Activated T-helper 1 cell treated with anti-CD3 and anti-CD28 coated beads, Interleukin-2, amount 50 U/mL, for 16 hours (primary cell): ENCODE results near the gene SLC25A48.

Source experiments
- DNase-seq, 2 donors: peaks; one replicate each; pipeline ENCODE4 v3.0.0-alpha.2; 2020; ENCODE audit warnings: low read depth in 1 of 2, low spot score in 1 of 2

SLC25A48 gene

GRCh38 chr5:135881244-135881643, 46.8 kb downstream of the SLC25A48 start:
- DNase-seq: no peak

GRCh38 chr5:135881819-135882218, 47.4 kb downstream of the SLC25A48 start:
- no peak for DNase-seq

DNA sequence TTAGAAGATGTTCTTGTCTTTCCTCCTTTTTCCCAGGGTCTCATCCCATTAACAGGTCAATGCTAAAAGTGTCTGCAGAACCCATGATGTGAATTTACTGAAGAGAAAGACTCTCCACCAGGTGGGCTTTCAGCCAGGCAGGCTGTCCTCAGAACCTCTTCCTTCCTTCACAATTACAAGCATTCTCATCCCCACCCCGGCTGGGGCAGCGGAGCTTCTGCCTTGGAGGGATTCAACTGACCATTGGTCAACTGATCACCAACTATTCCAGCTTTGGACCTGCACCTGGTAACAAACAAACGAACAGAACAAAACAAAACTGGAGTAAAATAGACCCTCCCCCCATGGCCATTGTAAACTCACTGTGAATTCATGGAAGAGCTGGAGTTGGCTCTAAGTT, 48.6 kb downstream of the SLC25A48 start:
- DNase-seq: no peak

DNA sequence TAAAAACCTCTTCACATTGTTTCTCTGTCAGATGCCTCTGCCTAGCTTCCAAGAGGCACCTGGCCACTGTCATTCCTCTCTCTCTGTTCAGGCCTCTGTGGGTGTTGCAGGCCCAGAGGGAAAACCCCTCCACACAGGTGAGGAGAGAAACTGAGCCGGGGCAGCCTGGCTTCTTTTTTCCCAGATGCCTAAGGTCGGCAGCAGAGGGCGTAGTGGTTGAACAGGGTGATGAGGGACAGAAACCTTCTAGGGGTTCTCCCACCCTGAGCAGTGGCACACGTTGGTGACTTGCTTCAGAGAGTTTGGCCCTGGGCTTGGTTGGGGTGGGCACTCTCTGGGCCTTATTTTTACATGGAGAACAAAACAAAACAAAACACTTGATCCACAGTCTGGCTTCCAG, 49.0 kb downstream of the SLC25A48 start:
- no peak for DNase-seq

- no peak for DNase-seq
Measured at GRCh38 chr5:135885031-135885430, 50.6 kb downstream of the SLC25A48 start.

GRCh38 chr5:135886136-135886535, 51.7 kb downstream of the SLC25A48 start:
- DNase-seq: no peak

DNA sequence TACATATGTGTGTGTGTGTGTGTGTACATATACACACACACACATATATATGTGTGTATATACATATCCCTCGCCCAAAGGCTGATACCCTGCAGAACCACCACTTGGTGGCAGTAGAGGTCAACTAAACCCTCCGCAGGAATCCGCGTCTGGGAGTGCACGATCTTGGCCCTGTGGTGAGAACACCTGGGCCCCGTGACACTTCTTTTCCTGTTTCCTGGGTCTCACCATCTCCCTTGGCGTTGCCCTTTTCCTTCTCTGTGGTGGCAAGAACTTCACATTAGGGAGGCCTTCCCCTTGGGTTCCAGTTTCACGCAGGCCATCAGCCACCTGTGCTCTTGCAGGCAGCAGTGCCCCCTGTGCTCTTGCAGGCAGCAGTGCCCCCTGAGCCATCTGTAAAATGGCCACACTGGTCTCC, 53.0 kb downstream of the SLC25A48 start:
- peak; percentile 30 to 44 for DNase-seq

- DNase-seq: no peak
Measured at GRCh38 chr5:135887881-135888614, 53.6 kb downstream of the SLC25A48 start.

- DNase-seq: no peak
Measured at GRCh38 chr5:135890296-135890695, 55.8 kb downstream of the SLC25A48 start.

GRCh38 chr5:135890867-135891266, 56.4 kb downstream of the SLC25A48 start:
- DNase-seq: no peak

DNA sequence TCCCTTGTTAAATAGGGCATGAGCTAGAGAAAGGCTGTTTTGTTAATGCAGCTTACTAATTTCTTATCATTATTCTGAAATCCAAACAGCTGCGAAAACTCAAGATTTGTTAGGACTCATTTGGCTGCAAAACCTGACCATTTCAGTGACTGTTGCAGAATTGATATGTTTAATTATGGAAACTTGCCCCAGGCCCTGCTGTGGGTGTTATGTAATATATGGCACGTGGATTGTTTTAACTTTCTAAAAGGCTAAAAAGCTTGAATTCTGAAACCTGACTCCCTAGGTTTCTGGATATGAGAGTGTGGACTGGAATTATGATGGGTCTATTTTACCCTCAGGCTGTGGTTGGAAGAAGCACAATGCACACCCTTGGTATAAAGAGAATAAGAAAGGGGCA, 56.8 kb downstream of the SLC25A48 start:
- DNase-seq: no peak

- no peak for DNase-seq
Measured at GRCh38 chr5:135891791-135892190, 57.3 kb downstream of the SLC25A48 start.

GRCh38 chr5:135894276-135894675, 59.8 kb downstream of the SLC25A48 start:
- no peak for DNase-seq

- DNase-seq: no peak
Measured at GRCh38 chr5:135894789-135895188, 60.3 kb downstream of the SLC25A48 start.

GRCh38 chr5:135895474-135896006, 61.1 kb downstream of the SLC25A48 start, which contains the start of gene IL9:
TSS of gene IL9 (minus strand) at chr5:135895841. CDS start at chr5:135895816, 25 bp downstream.
- DNase-seq: no peak

GRCh38 chr5:135898651-135899050, 64.2 kb downstream of the SLC25A48 start:
- no peak for DNase-seq

DNA sequence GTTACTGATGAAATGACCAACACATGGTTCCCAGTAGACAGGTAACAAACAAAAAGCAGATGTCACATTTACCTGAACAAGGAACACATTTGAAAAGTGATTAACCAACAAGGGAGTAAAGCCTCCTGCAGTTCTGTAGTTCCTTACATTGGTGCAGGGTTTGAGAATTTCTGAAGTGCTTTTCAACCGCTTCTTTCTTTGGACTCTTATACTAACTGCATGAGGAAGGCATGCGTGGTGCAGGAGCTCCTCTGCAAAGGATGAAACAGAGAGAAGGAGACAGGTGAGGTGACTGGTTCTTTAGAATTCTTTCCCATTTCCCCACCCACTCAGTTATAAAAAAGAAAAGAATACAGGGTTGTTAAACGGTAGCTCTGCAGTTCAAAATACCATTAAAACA, 65.8 kb downstream of the SLC25A48 start:
- DNase-seq: no peak

GRCh38 chr5:135901633-135902032, 67.2 kb downstream of the SLC25A48 start:
- no peak for DNase-seq

GRCh38 chr5:135905144-135905543, 70.7 kb downstream of the SLC25A48 start:
- no peak for DNase-seq

- no peak for DNase-seq
Measured at GRCh38 chr5:135913713-135914626, 79.5 kb downstream of the SLC25A48 start.

- DNase-seq: no peak
Measured at GRCh38 chr5:135915466-135916001, 81.1 kb downstream of the SLC25A48 start.
